ENCODE results near the gene DAPP1. TPM values are rescaled to one million over a fixed set of nuclear protein-coding genes. Genes with fewer than 3 reads are reported as not detected.

DAPP1 gene
- total RNA-seq, 4 donors from 2014 or later: 0.73 to 6.3 (median 1.8) TPM

DNA sequence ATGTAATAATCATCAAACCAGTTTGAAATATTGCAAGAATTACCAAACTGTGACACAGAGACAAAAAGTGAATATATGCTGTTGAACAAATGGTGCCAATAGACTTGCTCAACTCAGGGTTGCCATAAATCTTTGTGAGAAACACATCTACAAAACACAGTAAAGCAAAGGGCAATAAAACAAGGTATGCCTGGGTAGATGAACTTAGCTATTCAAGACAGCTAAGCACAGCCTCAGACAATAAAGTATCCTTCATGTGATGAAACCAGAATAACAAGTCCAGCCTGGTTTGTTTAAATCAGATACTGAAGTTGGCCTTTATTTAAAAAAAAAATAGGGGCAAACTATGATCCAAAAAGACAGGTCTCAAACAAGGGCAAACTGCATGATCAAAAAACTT, 58.4 kb downstream of the DAPP1 start:
- no peak for TF ChIP-seq EP300 (IDR thresholded peaks at IDR 0.05)
- TF ChIP-seq POLR2A (IDR thresholded peaks at IDR 0.05): no peak
- TF ChIP-seq CTCF (IDR thresholded peaks at IDR 0.05): no peak
- no peak for TF ChIP-seq POLR2AphosphoS5 (IDR thresholded peaks at IDR 0.05)
- no peak for ATAC-seq

DNA sequence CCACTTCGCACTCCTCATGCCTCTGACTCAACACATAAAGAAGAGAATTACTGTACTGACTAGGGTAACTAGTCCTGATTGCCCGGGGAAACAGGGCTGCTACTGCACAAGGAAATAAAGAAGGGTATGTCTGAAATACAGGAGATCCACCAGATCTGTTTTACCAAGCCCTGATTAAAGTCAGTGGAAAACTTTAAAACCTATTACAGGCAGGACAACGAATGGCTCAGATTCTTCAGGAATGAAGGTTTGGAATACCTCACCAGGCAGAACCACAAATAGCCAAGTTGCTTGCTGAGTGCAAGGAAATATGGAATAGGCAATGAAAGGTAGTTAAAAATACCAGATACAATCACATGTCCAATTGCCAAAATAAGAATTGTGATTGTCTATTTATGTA, 60.3 kb downstream of the DAPP1 start:
- Histone ChIP-seq H3K27ac (peak overlapping the region in 3 of 4 donors; percentile 4 to 63 (median 54)), H3K27me3 (no peaks in the 10 kb centered on the region), H3K36me3 (peaks cover 7 to 65% of the 10 kb centered on the region in 2 donors), H3K9me3 (no peaks in the 10 kb centered on the region), H3K4me3 (no peak overlapping the region), H3K4me1 (no peaks in the 10 kb centered on the region)
- ATAC-seq: no peak
- 22 to 79% methylated on average over 1 to 3 of the region's 3 CpGs for WGBS, 2 donors (ENCODE audit: low coverage in 1 of 2)
- TF ChIP-seq POLR2A (IDR thresholded peaks at IDR 0.05): no peak
- no peak for TF ChIP-seq POLR2AphosphoS5 (IDR thresholded peaks at IDR 0.05)
- no peak for TF ChIP-seq EP300 (IDR thresholded peaks at IDR 0.05)

More for the DNA sequence above, 58.4 kb downstream of the DAPP1 start:
- no peaks in the 10 kb centered on the region for H3K4me1 ChIP-seq
- H3K4me3 ChIP-seq: no peak overlapping the region
- peaks cover 3 to 46% of the 10 kb centered on the region in 2 donors for H3K36me3 ChIP-seq
- H3K27me3 ChIP-seq: no peaks in the 10 kb centered on the region
- H3K9me3 ChIP-seq: no peaks in the 10 kb centered on the region
- no peak overlapping the region for H3K27ac ChIP-seq

GRCh38 chr4:99878604-99879003, 62.0 kb downstream of the DAPP1 start:
- Histone ChIP-seq H3K4me3 (no peak overlapping the region), H3K4me1 (no peaks in the 10 kb centered on the region), H3K27ac (no peak overlapping the region), H3K27me3 (no peaks in the 10 kb centered on the region), H3K9me3 (no peaks in the 10 kb centered on the region), H3K36me3 (peaks cover 7 to 73% of the 10 kb centered on the region in 2 donors)
- TF ChIP-seq EP300 (IDR thresholded peaks at IDR 0.05): no peak
- TF ChIP-seq POLR2A (IDR thresholded peaks at IDR 0.05): no peak
- no peak for TF ChIP-seq CTCF (IDR thresholded peaks at IDR 0.05)
- no peak for TF ChIP-seq POLR2AphosphoS5 (IDR thresholded peaks at IDR 0.05)
- ATAC-seq: no peak

DNA sequence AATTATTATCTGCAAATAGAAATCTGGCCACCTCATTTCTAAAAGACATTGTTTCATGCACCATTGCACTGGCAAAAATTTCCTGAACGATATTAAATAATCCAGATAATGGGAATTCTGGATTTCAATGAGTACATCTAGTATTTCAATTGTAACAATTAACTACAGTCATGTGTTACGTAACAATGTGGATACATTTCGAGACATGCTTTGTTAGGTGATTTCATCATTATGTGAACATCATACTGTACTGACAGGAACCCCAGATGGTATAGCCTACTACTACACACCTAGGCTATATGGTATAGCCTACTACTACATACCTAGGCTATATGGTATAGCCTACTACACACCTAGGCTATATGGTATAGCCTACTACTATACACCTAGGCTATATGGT, 62.8 kb downstream of the DAPP1 start:
- TF ChIP-seq EP300 (IDR thresholded peaks at IDR 0.05) (no peak), POLR2A (IDR thresholded peaks at IDR 0.05) (no peak)
- H3K27ac ChIP-seq: no peak overlapping the region
- H3K27me3 ChIP-seq: no peaks in the 10 kb centered on the region
- H3K9me3 ChIP-seq: no peaks in the 10 kb centered on the region
- no peak for ATAC-seq
- H3K4me1 ChIP-seq: peaks cover 0 to 5% (median 0%) of the 10 kb centered on the region in 3 donors
- no peak overlapping the region for H3K4me3 ChIP-seq
- WGBS, 2 donors (ENCODE audit: low coverage in 1 of 2): 77 to 94% methylated on average over 3 of the region's 3 CpGs
- peaks cover 7 to 82% of the 10 kb centered on the region in 2 donors for H3K36me3 ChIP-seq

DNA sequence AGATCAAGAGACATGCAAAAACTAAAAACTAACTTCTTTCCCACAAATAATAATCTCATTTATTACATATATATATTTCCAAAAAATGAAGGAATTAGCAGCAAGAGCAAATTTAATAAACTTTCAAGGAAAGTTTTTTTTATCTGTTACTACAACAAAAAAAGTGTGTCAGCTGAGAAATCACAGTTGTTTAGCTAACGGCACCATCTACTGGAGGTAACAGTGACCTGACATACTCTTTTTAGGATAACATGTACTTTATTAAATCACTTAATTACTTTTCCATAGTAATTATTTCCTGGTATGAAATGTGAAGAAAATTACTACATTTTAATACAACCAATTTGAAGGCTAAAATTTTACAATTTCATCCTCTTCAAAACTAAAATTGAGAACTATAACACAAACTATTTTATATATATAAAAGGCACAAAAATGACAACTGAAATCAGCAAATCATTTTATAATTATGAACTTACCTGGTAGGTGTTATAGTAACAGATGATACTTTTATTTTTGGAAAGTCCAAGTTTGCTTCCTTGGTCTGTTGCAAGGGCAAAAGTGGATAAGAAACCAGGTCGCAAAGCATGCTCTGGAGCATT, 68.5 kb downstream of the DAPP1 start:
- Histone ChIP-seq H3K27ac (peak overlapping the region in 2 of 4 donors; percentile 16 to 70), H3K4me3 (no peak overlapping the region), H3K9me3 (no peaks in the 10 kb centered on the region), H3K27me3 (no peaks in the 10 kb centered on the region), H3K36me3 (peaks cover 4 to 61% of the 10 kb centered on the region in 2 donors), H3K4me1 (peaks cover 0 to 54% (median 5%) of the 10 kb centered on the region in 3 donors)
- no peak for TF ChIP-seq POLR2AphosphoS5 (IDR thresholded peaks at IDR 0.05)
- no peak for TF ChIP-seq POLR2A (IDR thresholded peaks at IDR 0.05)
- peak; percentile 35 to 60 (median 56) for TF ChIP-seq CTCF (IDR thresholded peaks at IDR 0.05)
- no peak for TF ChIP-seq EP300 (IDR thresholded peaks at IDR 0.05)
- WGBS, 2 donors (ENCODE audit: low coverage in 1 of 2): 49 to 63% methylated on average over 2 of the region's 2 CpGs
- no peak for ATAC-seq

GRCh38 chr4:99885687-99886086, 69.1 kb downstream of the DAPP1 start:
- peak overlapping the region in 3 of 4 donors; percentile 18 to 70 (median 39) for H3K27ac ChIP-seq
- no peak overlapping the region for H3K4me3 ChIP-seq
- ATAC-seq: no peak
- H3K36me3 ChIP-seq: peaks cover 0 to 56% of the 10 kb centered on the region in 2 donors
- no peaks in the 10 kb centered on the region for H3K27me3 ChIP-seq
- no peaks in the 10 kb centered on the region for H3K9me3 ChIP-seq
- peaks cover 0 to 59% (median 5%) of the 10 kb centered on the region in 3 donors for H3K4me1 ChIP-seq
- TF ChIP-seq CTCF (IDR thresholded peaks at IDR 0.05): no peak
- TF ChIP-seq POLR2AphosphoS5 (IDR thresholded peaks at IDR 0.05): no peak
- no peak for TF ChIP-seq EP300 (IDR thresholded peaks at IDR 0.05)
- no peak for TF ChIP-seq POLR2A (IDR thresholded peaks at IDR 0.05)

Data from gastroesophageal sphincter (tissue), 4 donors.